NCI-H510A (cell line): ENCODE results near the gene NSUN5.
"Not testable (repeated sequence)": the region's sequence is repeated elsewhere in the genome, so short reads cannot be mapped to it uniquely, and the experiment has no call there.

Experiments
- DNase-seq: peaks from one replicate; lab custom pipeline; 2025; lab: John Stamatoyannopoulos, UW

Gene NSUN5

GRCh38 chr7:73267813-73268212 is 40.8 kb downstream of the NSUN5 start:
- DNase-seq, result not testable (repeated sequence)

GRCh38 chr7:73266719-73267368 is 41.8 kb downstream of the NSUN5 start:
- DNase-seq, result not testable (repeated sequence)

- DNase-seq, result not testable (repeated sequence)
Observed at GRCh38 chr7:73262416-73262815, 46.2 kb downstream of the NSUN5 start.
